Measurements from ENCODE around the gene PREPL. TPM values are rescaled to one million over a fixed set of nuclear protein-coding genes. Genes with fewer than 3 reads are reported as not detected.

The PREPL gene
- total and polyA plus RNA-seq, 9 of the 15 experiments (the other 6 are each of a cell fraction or from before 2014, with no cell fraction given): 11.6 to 58.9 (median 27.2) TPM

- H2AFZ ChIP-seq (ENCODE audit: low read depth, low read length): no peak overlapping the region
- H3K9me3 ChIP-seq (replicated peaks; ENCODE audit: control insufficient read depth, insufficient read depth, low read depth, low read length): no peaks in the 10 kb centered on the region
- CTCF ChIA-PET (ENCODE audit: low intra/inter-chr PET ratio): interaction anchor here (0.6 to 2.6 kb wide), 4 partner anchors 49 to 413 kb away, joined by 3 to 13 read pairs (median 4); no protein-coding TSS in a partner anchor
- H3K4me1 ChIP-seq (replicated peaks in 1 of 2; ENCODE audit: control insufficient read depth in 2 of 2, insufficient read depth in 2 of 2, low read length in 2 of 2): peaks cover 0 to 2% of the 10 kb centered on the region in 2 experiments; a peak in 1 of 5 replicates
- in situ Hi-C loops (cut with MboI): no loop called here
- no peaks in the 10 kb centered on the region for H3K36me3 ChIP-seq (ENCODE audit: control insufficient read depth, insufficient read depth, low read length)
- WGBS (ENCODE audit: insufficient coverage, low coverage, missing lambda C conversion rate): 7% methylated on average over 8 of the region's 8 CpGs
- no peak overlapping the region for H3K27ac ChIP-seq (ENCODE audit: extremely low read depth, low read depth, low read length)
- no peak overlapping the region for H3K9ac ChIP-seq (ENCODE audit: insufficient read depth in 1 of 2, low read depth in 2 of 2, low read length in 2 of 2)
- H3K4me2 ChIP-seq (ENCODE audit: insufficient read depth, low read length): no peak overlapping the region
- intact Hi-C loops (cut with micrococcal nuclease): loop anchor here (1.0 to 5.0 kb wide), 3 partner anchors 49 to 247 kb away; no protein-coding TSS in a partner anchor
- H3K27me3 ChIP-seq (ENCODE audit: control insufficient read depth in 2 of 2, insufficient read depth in 2 of 2, low read length in 2 of 2): peaks cover 13 to 37% of the 10 kb centered on the region in 2 experiments
- no peak for FAIRE-seq
- H3K9me1 ChIP-seq (ENCODE audit: control insufficient read depth, insufficient read depth, low read length): no peaks in the 10 kb centered on the region
- peak; percentile 89 for ATAC-seq
- no peaks in the 10 kb centered on the region for H3K79me2 ChIP-seq (ENCODE audit: control insufficient read depth, insufficient read depth, low read length)
- peak in 3 of 4 experiments; percentile 14 to 45 (median 28) for DNase-seq (ENCODE audit: extremely low read depth in 1 of 4, low spot score in 3 of 4)
- no TSS peak for BruUV-seq (replicated peaks)
- no peak overlapping the region for H3K4me3 ChIP-seq
- POLR2A ChIA-PET: interaction anchor here (0.6 to 1.3 kb wide), 2 partner anchors 9 to 1271 kb away, joined by 3 read pairs; no protein-coding TSS in a partner anchor
- H4K20me1 ChIP-seq (replicated peaks; ENCODE audit: control insufficient read depth, insufficient read depth, low read length): no peaks in the 10 kb centered on the region
- TF ChIP-seq NRF1 (conservative IDR thresholded peaks at IDR 0.05 in 1 of 2, IDR thresholded peaks at IDR 0.05 in 1 of 2): no peak
- TF ChIP-seq, protein P1, sequence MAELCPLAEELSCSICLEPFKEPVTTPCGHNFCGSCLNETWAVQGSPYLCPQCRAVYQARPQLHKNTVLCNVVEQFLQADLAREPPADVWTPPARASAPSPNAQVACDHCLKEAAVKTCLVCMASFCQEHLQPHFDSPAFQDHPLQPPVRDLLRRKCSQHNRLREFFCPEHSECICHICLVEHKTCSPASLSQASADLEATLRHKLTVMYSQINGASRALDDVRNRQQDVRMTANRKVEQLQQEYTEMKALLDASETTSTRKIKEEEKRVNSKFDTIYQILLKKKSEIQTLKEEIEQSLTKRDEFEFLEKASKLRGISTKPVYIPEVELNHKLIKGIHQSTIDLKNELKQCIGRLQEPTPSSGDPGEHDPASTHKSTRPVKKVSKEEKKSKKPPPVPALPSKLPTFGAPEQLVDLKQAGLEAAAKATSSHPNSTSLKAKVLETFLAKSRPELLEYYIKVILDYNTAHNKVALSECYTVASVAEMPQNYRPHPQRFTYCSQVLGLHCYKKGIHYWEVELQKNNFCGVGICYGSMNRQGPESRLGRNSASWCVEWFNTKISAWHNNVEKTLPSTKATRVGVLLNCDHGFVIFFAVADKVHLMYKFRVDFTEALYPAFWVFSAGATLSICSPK (IDR thresholded peaks at IDR 0.05; ENCODE audit: borderline replicate concordance): no peak
- TF ChIP-seq SPI1 (IDR thresholded peaks at IDR 0.05; ENCODE audit: borderline replicate concordance, low read depth, low read length): peak; percentile 85; the same call in 1 of the 2 replicates
- TF ChIP-seq CAMTA2 (CRISPR knock-in tag; conservative IDR thresholded peaks at IDR 0.05): no peak
- TF ChIP-seq, protein P2, sequence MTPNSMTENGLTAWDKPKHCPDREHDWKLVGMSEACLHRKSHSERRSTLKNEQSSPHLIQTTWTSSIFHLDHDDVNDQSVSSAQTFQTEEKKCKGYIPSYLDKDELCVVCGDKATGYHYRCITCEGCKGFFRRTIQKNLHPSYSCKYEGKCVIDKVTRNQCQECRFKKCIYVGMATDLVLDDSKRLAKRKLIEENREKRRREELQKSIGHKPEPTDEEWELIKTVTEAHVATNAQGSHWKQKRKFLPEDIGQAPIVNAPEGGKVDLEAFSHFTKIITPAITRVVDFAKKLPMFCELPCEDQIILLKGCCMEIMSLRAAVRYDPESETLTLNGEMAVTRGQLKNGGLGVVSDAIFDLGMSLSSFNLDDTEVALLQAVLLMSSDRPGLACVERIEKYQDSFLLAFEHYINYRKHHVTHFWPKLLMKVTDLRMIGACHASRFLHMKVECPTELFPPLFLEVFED (CRISPR knock-in tag; conservative IDR thresholded peaks at IDR 0.05): no peak
- TF ChIP-seq ZKSCAN8 (CRISPR knock-in tag; IDR thresholded peaks at IDR 0.05): no peak
- TF ChIP-seq, protein P3, sequence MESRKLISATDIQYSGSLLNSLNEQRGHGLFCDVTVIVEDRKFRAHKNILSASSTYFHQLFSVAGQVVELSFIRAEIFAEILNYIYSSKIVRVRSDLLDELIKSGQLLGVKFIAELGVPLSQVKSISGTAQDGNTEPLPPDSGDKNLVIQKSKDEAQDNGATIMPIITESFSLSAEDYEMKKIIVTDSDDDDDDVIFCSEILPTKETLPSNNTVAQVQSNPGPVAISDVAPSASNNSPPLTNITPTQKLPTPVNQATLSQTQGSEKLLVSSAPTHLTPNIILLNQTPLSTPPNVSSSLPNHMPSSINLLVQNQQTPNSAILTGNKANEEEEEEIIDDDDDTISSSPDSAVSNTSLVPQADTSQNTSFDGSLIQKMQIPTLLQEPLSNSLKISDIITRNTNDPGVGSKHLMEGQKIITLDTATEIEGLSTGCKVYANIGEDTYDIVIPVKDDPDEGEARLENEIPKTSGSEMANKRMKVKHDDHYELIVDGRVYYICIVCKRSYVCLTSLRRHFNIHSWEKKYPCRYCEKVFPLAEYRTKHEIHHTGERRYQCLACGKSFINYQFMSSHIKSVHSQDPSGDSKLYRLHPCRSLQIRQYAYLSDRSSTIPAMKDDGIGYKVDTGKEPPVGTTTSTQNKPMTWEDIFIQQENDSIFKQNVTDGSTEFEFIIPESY (CRISPR knock-in tag; IDR thresholded peaks at IDR 0.05): no peak
- TF ChIP-seq ZNF184 (CRISPR knock-in tag; IDR thresholded peaks at IDR 0.05): no peak
- no peak for TF ChIP-seq ELK1 (CRISPR knock-in tag; IDR thresholded peaks at IDR 0.05)
- TF ChIP-seq JUND (IDR thresholded peaks at IDR 0.05; ENCODE audit: borderline replicate concordance, low read depth, low read length): 0 out of 2 replicates have a peak, but pooled peaks have one; percentile 18
- no peak; the same call in 2 of the 3 replicates for TF ChIP-seq JUND (tag; IDR thresholded peaks at IDR 0.05; ENCODE audit: borderline replicate concordance, low read depth, low read length)
- no peak for TF ChIP-seq ZNF274 (IDR thresholded peaks at IDR 0.05; ENCODE audit: borderline replicate concordance, low read depth, low read length)
- TF ChIP-seq, protein P4, sequence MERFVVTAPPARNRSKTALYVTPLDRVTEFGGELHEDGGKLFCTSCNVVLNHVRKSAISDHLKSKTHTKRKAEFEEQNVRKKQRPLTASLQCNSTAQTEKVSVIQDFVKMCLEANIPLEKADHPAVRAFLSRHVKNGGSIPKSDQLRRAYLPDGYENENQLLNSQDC (CRISPR knock-in tag; IDR thresholded peaks at IDR 0.05): no peak
These were observed 69.7 kb downstream of the PREPL start for GRCh38 chr2:44291281-44292248.

Data from K562 (cell line).